ENCODE results near the gene ORAI2. TPM values are rescaled to one million over a fixed set of nuclear protein-coding genes. Genes with fewer than 3 reads are reported as not detected.

ORAI2 gene
- total and polyA plus RNA-seq, 2 of the 13 experiments (the other 11 are each of a cell fraction or from before 2014, with no cell fraction given): 3.0 to 6.0 TPM

- TF ChIP-seq HDAC6 (IDR thresholded peaks at IDR 0.05; ENCODE audit: low read depth, low read length): no peak
- peak; percentile 61 for TF ChIP-seq ZNF619 (CRISPR knock-in tag; IDR thresholded peaks at IDR 0.05)
- no peak for TF ChIP-seq ZNF775 (CRISPR knock-in tag; IDR thresholded peaks at IDR 0.05; ENCODE audit: borderline replicate concordance)
- peak; percentile 86 for TF ChIP-seq KDM2A (CRISPR knock-in tag; IDR thresholded peaks at IDR 0.05; ENCODE audit: borderline replicate concordance, low read depth)
- no peak for TF ChIP-seq ZNF850 (CRISPR knock-in tag; conservative IDR thresholded peaks at IDR 0.05)
- no peak for TF ChIP-seq ZNF121 (CRISPR knock-in tag; IDR thresholded peaks at IDR 0.05)
- TF ChIP-seq AFF4 (CRISPR knock-in tag; IDR thresholded peaks at IDR 0.05): no peak
- TF ChIP-seq ZBTB44 (CRISPR knock-in tag; IDR thresholded peaks at IDR 0.05): no peak
- no peak for TF ChIP-seq ZBTB42 (CRISPR knock-in tag; IDR thresholded peaks at IDR 0.05)
- no peak for TF ChIP-seq CAMTA2 (CRISPR knock-in tag; IDR thresholded peaks at IDR 0.05; ENCODE audit: borderline replicate concordance)
- TF ChIP-seq CBX5 (CRISPR knock-in tag; IDR thresholded peaks at IDR 0.05; ENCODE audit: borderline replicate concordance): no peak
- no peak for TF ChIP-seq ZNF572 (CRISPR knock-in tag; IDR thresholded peaks at IDR 0.05)
- no peak; the same call in 1 of the 2 replicates for TF ChIP-seq ATF3 (CRISPR knock-in tag; IDR thresholded peaks at IDR 0.05)
- TF ChIP-seq ZNF749 (CRISPR knock-in tag; IDR thresholded peaks at IDR 0.05; ENCODE audit: borderline replicate concordance): no peak
- peak; percentile 77; the same call in 1 of the 2 replicates for TF ChIP-seq REPIN1 (CRISPR knock-in tag; IDR thresholded peaks at IDR 0.05; ENCODE audit: borderline replicate concordance, low read depth)
- TF ChIP-seq ZC3H13 (CRISPR knock-in tag; IDR thresholded peaks at IDR 0.05): peak; percentile 79; the same call in 1 of the 2 replicates
- TF ChIP-seq U2AF1 (optimal IDR thresholded peaks at IDR 0.05; ENCODE audit: low read depth, low read length): no peak
- no peak for TF ChIP-seq CBFB (CRISPR knock-in tag; IDR thresholded peaks at IDR 0.05)
- TF ChIP-seq ZNF580 (CRISPR knock-in tag; IDR thresholded peaks at IDR 0.05; ENCODE audit: borderline replicate concordance, low read depth): no peak
- TF ChIP-seq PRMT3 (CRISPR knock-in tag; IDR thresholded peaks at IDR 0.05; ENCODE audit: borderline replicate concordance, low read depth): no peak
Observed at GRCh38 chr7:102464577-102465280, 31.4 kb downstream of the ORAI2 start, which contains the start of the genes ALKBH4 and LRWD1 (continued).

Data from HepG2 (cell line).